Right cardiac atrium (tissue), 5 donors: ENCODE measurements around the gene SPPL2B. TPM values are rescaled to one million over a fixed set of nuclear protein-coding genes. Genes with fewer than 3 reads are reported as not detected.
"Not testable (repeated sequence)": the region's sequence is repeated elsewhere in the genome, so short reads cannot be mapped to it uniquely, and the experiment has no call there.

Source experiments
- ATAC-seq, 2 donors: fragments of 200-7000 bp; cut with Tn5 transposase; one replicate each; pipeline versions ENCODE4 v1.8.0 to v1.9.1; 2020; ENCODE audit warnings: moderate library complexity in 2 of 2, mild to moderate bottlenecking in 1 of 2
- DNase-seq, 3 donors: peaks; one replicate each; pipeline ENCODE4 v3.0.0-alpha.2; 2020
- H3K27ac ChIP-seq: one replicate; pipeline ENCODE4 v1.5.1; 2013; ENCODE audit warnings: mild to moderate bottlenecking, low read length, control low read depth, moderate library complexity
- H3K27me3 ChIP-seq: one replicate; pipeline ENCODE4 v1.6.1; 2013; ENCODE audit not compliant: control insufficient read depth, insufficient read depth
- H3K4me1 ChIP-seq: one replicate; pipeline ENCODE4 v1.6.1; 2013; ENCODE audit warnings: low read length; ENCODE audit not compliant: control insufficient read depth, insufficient read depth
- H3K4me3 ChIP-seq: one replicate; pipeline ENCODE4 v1.5.1; 2013; ENCODE audit warnings: low read length, control low read depth
- H3K9me3 ChIP-seq: one replicate; pipeline ENCODE4 v1.6.1; 2013; ENCODE audit warnings: low read length; ENCODE audit not compliant: control insufficient read depth
- WGBS: extraction: QIAGEN DNeasy Blood & Tissue Kit; methylation state at CpG from one replicate; pipeline ENCODE4 v1.1.7; 2013; 5-methylcytosine and 5-hydroxymethylcytosine counted together
- intact Hi-C, 4 donors: fragments of 100-400 bp; cut with DNase I; formaldehyde crosslinking; loops; one replicate each; pipeline versions ENCODE4 v1.11.0 to v1.14.0; 2022 to 2023
- polyA plus RNA-seq: library from polyadenylated mRNA; stranded (reverse); fragments of 200-250 nt; gene quantifications from one replicate; pipeline ENCODE4 v1.2.3, GENCODE V29; 2013
- total RNA-seq, 4 donors: library from RNA; stranded (reverse); fragmentation: NEBNext Ultra II Directional; extraction: Animal tissue kit (Norgen Biotek cat#: 25700); gene quantifications; one replicate each; pipeline ENCODE4 v1.2.1, GENCODE V29; 2021
- donor health status: healthy with polysubstance abuse.
- donor health status: DM: no; HTN: yes; CAD: no.
- donor health status: DM: no; HTN: no; CAD: no.
- donor health status: DM: no; HTN: yes; CAD: no; lungs with severe emphysema.
- donor health status: DM: yes; HTN: yes; CAD: no.

The SPPL2B gene
- total and polyA plus RNA-seq, 5 donors: 27.1 to 40.2 (median 31.7) TPM

GRCh38 chr19:2387367-2388288 lies 59.1 kb downstream of the SPPL2B start:
- H3K9me3 ChIP-seq: no peaks in the 10 kb centered on the region
- DNase-seq (no peak), ATAC-seq (no peak)
- WGBS: 64% methylated on average over 20 of the region's 20 CpGs
- H3K4me3 ChIP-seq: no peak overlapping the region
- no peaks in the 10 kb centered on the region for H3K27me3 ChIP-seq
- H3K4me1 ChIP-seq: no peaks in the 10 kb centered on the region
- intact Hi-C loops: loop anchor here in 1 of 4 donors (10.0 kb wide), 1 partner anchor 233 kb away; the partner anchor contains the start of gene AP3D1
- H3K27ac ChIP-seq: no peak overlapping the region

- Histone ChIP-seq H3K4me3 (no peak overlapping the region), H3K27me3 (no peaks in the 10 kb centered on the region), H3K9me3 (no peaks in the 10 kb centered on the region), H3K27ac (no peak overlapping the region), H3K4me1 (no peaks in the 10 kb centered on the region)
- ATAC-seq (no peak), DNase-seq (no peak)
- 85% methylated on average over 21 of the region's 21 CpGs for WGBS
- intact Hi-C loops: loop anchor here in 1 of 4 donors (10.0 kb wide), 1 partner anchor 235 kb away; the partner anchor contains the start of gene AP3D1
Measured at GRCh38 chr19:2389594-2389993, 61.1 kb downstream of the SPPL2B start.

DNA sequence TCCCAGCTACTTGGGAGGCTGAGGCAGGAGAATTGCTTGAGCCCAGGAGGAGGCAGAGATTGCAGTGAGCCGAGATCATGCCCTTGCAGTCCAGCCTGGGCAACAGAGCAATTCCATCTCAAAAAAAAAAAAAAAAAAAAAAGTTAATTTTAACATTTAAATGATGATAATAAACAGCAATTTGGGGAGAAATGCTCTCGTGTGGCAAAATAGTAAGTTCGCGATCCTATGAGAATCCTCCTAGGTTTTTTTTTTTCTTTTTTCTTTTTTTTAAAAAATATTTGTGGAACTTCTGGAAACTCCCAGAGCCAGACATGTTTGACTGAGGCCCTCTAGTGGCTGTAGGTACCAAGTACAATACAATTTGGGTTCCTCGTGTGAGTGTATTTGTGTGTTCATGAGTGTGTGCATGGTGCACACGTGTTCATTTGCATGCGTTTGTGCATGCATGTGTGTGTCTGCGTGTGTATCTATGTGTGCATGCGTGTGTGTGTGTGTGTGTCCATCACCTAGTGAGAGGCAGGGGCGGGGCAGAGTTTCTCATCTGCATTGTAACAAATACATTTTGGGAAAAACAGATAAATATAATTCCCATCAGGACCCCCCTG lies 62.7 kb downstream of the SPPL2B start:
- no peak overlapping the region for H3K27ac ChIP-seq
- ATAC-seq: peak; percentile 68
- DNase-seq: no peak

DNA sequence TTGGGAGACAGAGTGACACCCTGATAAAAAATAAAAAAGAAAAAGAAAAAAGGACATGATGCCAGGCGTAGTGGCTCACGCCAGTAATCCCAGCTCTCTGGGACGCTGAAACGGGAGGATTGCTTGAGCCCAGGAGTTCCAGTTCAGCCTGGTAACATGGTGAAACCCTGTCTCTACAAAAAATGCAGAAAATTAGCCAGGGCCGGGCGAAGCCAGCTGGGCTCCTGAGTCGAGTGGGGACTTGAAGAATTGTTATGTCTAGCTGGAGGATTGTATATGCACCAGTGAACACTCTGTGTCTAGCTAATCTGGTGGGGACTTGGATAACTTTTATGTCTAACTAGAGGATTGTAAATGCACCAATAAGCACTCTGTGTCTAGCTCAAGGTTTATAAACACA lies 63.9 kb downstream of the SPPL2B start:
- intact Hi-C loops: loop anchor here in 1 of 4 donors (10.0 kb wide), 1 partner anchor 108 kb away; the partner anchor contains the start of gene PEAK3
- ATAC-seq: no peak
- DNase-seq: no peak
- H3K27ac ChIP-seq: no peak overlapping the region
- 65% methylated on average over 7 of the region's 7 CpGs for WGBS
- H3K4me3 ChIP-seq: no peak overlapping the region
- H3K9me3 ChIP-seq: no peaks in the 10 kb centered on the region
- H3K4me1 ChIP-seq: no peaks in the 10 kb centered on the region
- H3K27me3 ChIP-seq: no peaks in the 10 kb centered on the region

More for the DNA sequence above, 62.7 kb downstream of the SPPL2B start:
- Histone ChIP-seq H3K4me3 (no peak overlapping the region), H3K9me3 (no peaks in the 10 kb centered on the region), H3K4me1 (no peaks in the 10 kb centered on the region), H3K27me3 (no peaks in the 10 kb centered on the region)
- intact Hi-C loops: loop anchor here in 1 of 4 donors (10.0 kb wide), 1 partner anchor 106 kb away; the partner anchor contains the start of gene PEAK3
- 8% methylated on average over 10 of the region's 10 CpGs for whole genome bisulfite sequencing

DNA sequence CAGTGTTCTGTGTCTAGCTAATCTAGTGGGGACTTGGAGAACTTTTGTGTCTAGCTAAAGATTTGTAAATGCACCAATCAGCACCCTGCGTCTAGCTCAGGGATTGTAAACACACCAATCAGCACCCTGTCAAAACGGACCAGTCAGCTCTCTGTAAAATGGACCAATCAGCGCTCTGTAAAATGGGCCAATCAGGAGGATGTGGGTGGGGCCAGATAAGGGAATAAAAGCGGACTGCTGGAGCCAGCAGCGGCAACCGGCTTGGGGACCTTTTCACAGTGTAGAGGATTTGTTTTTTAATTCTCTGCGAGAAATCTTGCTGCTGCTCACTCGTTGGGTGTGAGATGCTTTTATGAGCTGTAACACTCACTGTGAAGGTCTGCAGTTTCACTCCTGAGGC lies 64.4 kb downstream of the SPPL2B start:
- not testable (repeated sequence) for H3K9me3 ChIP-seq, H3K4me1 ChIP-seq, H3K27ac ChIP-seq, DNase-seq, ATAC-seq, H3K4me3 ChIP-seq, H3K27me3 ChIP-seq
- 74% methylated on average over 8 of the region's 8 CpGs for WGBS
- intact Hi-C loops: loop anchor here in 1 of 4 donors (10.0 kb wide), 1 partner anchor 108 kb away; the partner anchor contains the start of gene PEAK3

- H3K9me3 ChIP-seq: no peaks in the 10 kb centered on the region
- WGBS: 67% methylated on average over 8 of the region's 8 CpGs
- no peak overlapping the region for H3K4me3 ChIP-seq
- ATAC-seq (no peak), DNase-seq (no peak)
- no peaks in the 10 kb centered on the region for H3K4me1 ChIP-seq
- intact Hi-C loops: loop anchor here in 1 of 4 donors (10.0 kb wide), 1 partner anchor 109 kb away; the partner anchor contains the start of gene PEAK3
- no peak overlapping the region for H3K27ac ChIP-seq
- H3K27me3 ChIP-seq: no peaks in the 10 kb centered on the region
Measured at GRCh38 chr19:2394054-2394441, 65.6 kb downstream of the SPPL2B start.

DNA sequence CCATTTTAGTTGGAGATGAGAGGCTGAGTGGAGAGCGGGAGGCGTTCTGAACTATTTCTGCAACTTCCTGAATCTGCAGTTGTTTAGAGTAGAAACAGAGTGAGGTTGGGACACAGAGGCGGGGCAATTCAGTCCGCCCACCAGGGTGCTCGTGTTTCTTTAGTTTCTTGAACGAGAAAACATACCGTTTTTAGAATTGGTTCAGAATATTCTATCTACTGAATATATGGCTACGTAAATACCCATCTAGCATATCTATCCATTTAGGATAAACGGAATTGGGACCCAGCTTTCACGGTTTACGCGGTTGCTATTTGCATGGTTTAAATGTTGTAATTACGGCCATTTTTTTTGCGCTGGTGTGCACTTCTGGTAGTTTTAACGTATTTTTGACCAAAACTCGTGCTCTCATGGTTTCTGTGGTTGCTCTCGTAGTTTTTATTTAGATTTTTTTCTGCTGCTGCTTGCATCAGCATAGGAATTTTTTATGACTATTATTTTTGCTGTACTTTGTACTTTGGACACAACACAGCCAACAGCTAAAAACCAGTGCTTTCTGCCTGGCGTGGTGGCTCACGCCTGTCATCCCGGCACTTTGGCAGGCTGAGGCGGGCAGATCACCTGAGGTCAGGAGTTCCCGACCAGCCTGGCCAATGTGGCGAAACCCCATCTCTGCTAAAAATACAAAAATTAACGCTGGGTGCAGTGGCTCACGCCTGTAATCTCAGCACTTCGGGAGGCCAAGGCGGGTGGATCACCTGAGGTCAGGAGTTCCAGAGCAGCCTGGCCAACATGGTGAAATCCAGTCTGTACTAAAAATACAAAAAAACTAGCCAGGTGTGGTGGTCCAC lies 66.2 kb downstream of the SPPL2B start:
- no peak overlapping the region for H3K27ac ChIP-seq
- intact Hi-C loops: loop anchor here in 1 of 4 donors (10.0 kb wide), 1 partner anchor 110 kb away; the partner anchor contains the start of gene PEAK3
- H3K9me3 ChIP-seq: no peaks in the 10 kb centered on the region
- H3K4me3 ChIP-seq: no peak overlapping the region
- no peaks in the 10 kb centered on the region for H3K27me3 ChIP-seq
- H3K4me1 ChIP-seq: no peaks in the 10 kb centered on the region
- no peak for ATAC-seq
- WGBS: 68% methylated on average over 27 of the region's 27 CpGs
- peak in 1 of 3 donors; percentile 42 for DNase-seq

GRCh38 chr19:2395293-2395829 lies 66.9 kb downstream of the SPPL2B start:
- intact Hi-C loops: loop anchor here in 1 of 4 donors (10.0 kb wide), 1 partner anchor 111 kb away; the partner anchor contains the start of gene PEAK3
- not testable (repeated sequence) for H3K27ac ChIP-seq, H3K4me3 ChIP-seq, H3K9me3 ChIP-seq, ATAC-seq, H3K27me3 ChIP-seq, H3K4me1 ChIP-seq
- DNase-seq: peak in 1 of 3 donors; percentile 44
- WGBS: 77% methylated on average over 18 of the region's 18 CpGs

DNA sequence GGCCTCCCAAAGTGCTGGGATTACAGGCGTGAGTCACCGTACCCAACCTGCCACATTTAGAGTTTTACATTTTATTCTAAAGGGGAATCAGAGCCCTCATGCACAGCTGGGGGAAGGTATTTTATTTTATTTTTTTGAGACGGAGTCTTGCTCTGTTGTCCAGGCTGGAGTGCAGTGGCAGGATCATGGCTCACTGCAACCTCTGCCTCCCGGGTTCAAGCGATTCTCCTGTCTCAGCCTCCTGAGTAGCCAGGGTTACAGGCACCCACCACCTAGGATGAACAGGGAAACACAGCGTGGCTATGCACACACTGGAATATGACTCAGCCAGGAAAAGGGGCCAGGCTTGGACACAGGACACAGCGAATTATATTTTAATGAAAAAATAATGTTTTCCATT lies 68.7 kb downstream of the SPPL2B start:
- intact Hi-C loops: loop anchor here in 1 of 4 donors (10.0 kb wide), 1 partner anchor 112 kb away; the partner anchor contains the start of gene PEAK3
- not testable (repeated sequence) for H3K4me1 ChIP-seq, H3K27ac ChIP-seq, DNase-seq, H3K4me3 ChIP-seq, H3K27me3 ChIP-seq, ATAC-seq, H3K9me3 ChIP-seq
- WGBS: 91% methylated on average over 7 of the region's 7 CpGs

- intact Hi-C loops: loop anchor here in 1 of 4 donors (10.0 kb wide), 1 partner anchor 114 kb away; the partner anchor contains the start of gene PEAK3
- WGBS: 76% methylated on average over 14 of the region's 14 CpGs
- H3K27me3 ChIP-seq: no peaks in the 10 kb centered on the region
- no peaks in the 10 kb centered on the region for H3K9me3 ChIP-seq
- no peaks in the 10 kb centered on the region for H3K4me1 ChIP-seq
- no peak overlapping the region for H3K4me3 ChIP-seq
- no peak overlapping the region for H3K27ac ChIP-seq
- DNase-seq: peak in 1 of 3 donors; percentile 21
- ATAC-seq: no peak
Measured at GRCh38 chr19:2398735-2399305, 70.3 kb downstream of the SPPL2B start.
